ENCODE results near the gene ACP2.

- TF ChIP-seq CTCF (IDR thresholded peaks at IDR 0.05) (no peak), POLR2A (IDR thresholded peaks at IDR 0.05) (no peak), POLR2AphosphoS5 (IDR thresholded peaks at IDR 0.05) (no peak), EP300 (IDR thresholded peaks at IDR 0.05) (no peak)
Observed at GRCh38 chr11:47289856-47290255, 41.2 kb upstream of the ACP2 start.
